GM10266 (cell line): ENCODE measurements around the gene IFI27.

Source experiments
- DNase-seq: peaks from one replicate; pipeline ENCODE4 v3.0.0; 2012; ENCODE audit errors: extremely low spot score
- CTCF ChIP-seq: IDR thresholded peaks from 2 replicates; pipeline ENCODE4 v1.5.1; 2012; ENCODE audit warnings: mild to moderate bottlenecking, low read depth; ENCODE audit not compliant: control insufficient read depth, insufficient read depth; ENCODE audit errors: missing control alignments

IFI27 gene

GRCh38 chr14:94113490-94113889, 3.0 kb downstream of the IFI27 start:
- no peak for TF ChIP-seq CTCF
- no peak for DNase-seq

- no peak for DNase-seq
- no peak for TF ChIP-seq CTCF
Observed at GRCh38 chr14:94113908-94114588, 3.5 kb downstream of the IFI27 start.

GRCh38 chr14:94114589-94115057, 4.1 kb downstream of the IFI27 start:
- no peak for TF ChIP-seq CTCF
- no peak for DNase-seq

GRCh38 chr14:94115058-94115591, 4.6 kb downstream of the IFI27 start:
- no peak for TF ChIP-seq CTCF
- DNase-seq = no peak

GRCh38 chr14:94115631-94116030, 5.1 kb downstream of the IFI27 start:
- no peak for DNase-seq
- no peak for TF ChIP-seq CTCF

- DNase-seq = no peak
- no peak for TF ChIP-seq CTCF
Observed at GRCh38 chr14:94116701-94117100, 6.2 kb downstream of the IFI27 start.

- DNase-seq = no peak
- no peak for TF ChIP-seq CTCF
Observed at GRCh38 chr14:94117856-94118255, 7.3 kb downstream of the IFI27 start.
